Dendritic cell treated with granulocyte-macrophage colony-stimulating factor and Interleukin-4, amounts not matched to agents 40 ng/mL and 50 ng/mL, for 4 days (primary cell): ENCODE measurements around the gene GPX5.

Experiments used
- H3K27ac Mint-ChIP-seq: one replicate; pipeline ENCODE4 v1.8.0; 2022; ENCODE audit warnings: mild to moderate bottlenecking, mixed read lengths
- H3K27me3 Mint-ChIP-seq: one replicate; pipeline ENCODE4 v1.8.0; 2022; ENCODE audit warnings: mild to moderate bottlenecking, mixed read lengths
- H3K36me3 Mint-ChIP-seq: one replicate; pipeline ENCODE4 v1.8.0; 2022; ENCODE audit warnings: low read depth, mixed read lengths
- H3K4me1 Mint-ChIP-seq: one replicate; pipeline ENCODE4 v1.8.0; 2022; ENCODE audit warnings: low read depth, mixed read lengths
- H3K4me3 Mint-ChIP-seq: one replicate; pipeline ENCODE4 v1.8.0; 2022; ENCODE audit warnings: mild to moderate bottlenecking, moderate library complexity, mixed read lengths
- H3K9me3 Mint-ChIP-seq: one replicate; pipeline ENCODE4 v1.8.0; 2022; ENCODE audit warnings: mixed read lengths
- intact Hi-C: fragments of 100-400 bp; cut with micrococcal nuclease; formaldehyde crosslinking; loops from one replicate; pipeline ENCODE4 v1.15.0; 2022

The GPX5 gene, protein sequence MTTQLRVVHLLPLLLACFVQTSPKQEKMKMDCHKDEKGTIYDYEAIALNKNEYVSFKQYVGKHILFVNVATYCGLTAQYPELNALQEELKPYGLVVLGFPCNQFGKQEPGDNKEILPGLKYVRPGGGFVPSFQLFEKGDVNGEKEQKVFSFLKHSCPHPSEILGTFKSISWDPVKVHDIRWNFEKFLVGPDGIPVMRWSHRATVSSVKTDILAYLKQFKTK

DNA sequence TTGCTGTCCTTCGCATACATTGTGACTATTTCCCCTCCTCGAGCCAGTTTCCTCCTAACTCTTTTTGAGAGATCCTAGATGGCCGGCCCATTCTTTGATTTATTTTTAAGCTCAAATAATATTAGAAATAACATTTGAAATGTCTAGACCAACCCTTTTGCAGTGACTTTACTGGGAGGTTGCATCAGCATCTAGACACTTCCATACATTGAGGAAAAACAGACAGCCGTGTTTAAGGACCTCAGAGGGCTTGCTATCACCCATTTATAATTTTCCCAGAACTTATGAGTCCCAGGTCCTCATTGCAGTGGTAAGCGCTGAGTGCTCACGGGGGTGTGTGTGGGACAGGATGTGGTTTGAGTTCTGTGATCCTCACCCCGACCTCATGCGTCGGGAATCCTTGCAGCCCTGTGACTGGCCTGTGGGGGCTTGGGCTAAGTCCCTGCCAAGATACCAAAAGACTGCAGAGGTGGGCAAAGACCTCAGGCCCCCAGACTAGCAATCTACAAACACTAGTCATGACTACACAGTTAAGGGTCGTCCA is at the start of gene GPX5:
Gene GPX5 (plus strand): TSS at position 386 of the 544 bp plus-strand sequence. CDS start 133 bp downstream, at position 519.
- no peaks in the 10 kb centered on the region for H3K36me3 Mint-ChIP-seq
- no peak within 1 kb of the TSS for H3K27ac Mint-ChIP-seq
- no peaks in the 10 kb centered on the region for H3K9me3 Mint-ChIP-seq
- no peak within 1 kb of the TSS for H3K4me3 Mint-ChIP-seq
- peaks cover 17% of the 10 kb centered on the region for H3K27me3 Mint-ChIP-seq
- H3K4me1 Mint-ChIP-seq, result no peaks in the 10 kb centered on the region
- intact Hi-C loops, result no loop called here

DNA sequence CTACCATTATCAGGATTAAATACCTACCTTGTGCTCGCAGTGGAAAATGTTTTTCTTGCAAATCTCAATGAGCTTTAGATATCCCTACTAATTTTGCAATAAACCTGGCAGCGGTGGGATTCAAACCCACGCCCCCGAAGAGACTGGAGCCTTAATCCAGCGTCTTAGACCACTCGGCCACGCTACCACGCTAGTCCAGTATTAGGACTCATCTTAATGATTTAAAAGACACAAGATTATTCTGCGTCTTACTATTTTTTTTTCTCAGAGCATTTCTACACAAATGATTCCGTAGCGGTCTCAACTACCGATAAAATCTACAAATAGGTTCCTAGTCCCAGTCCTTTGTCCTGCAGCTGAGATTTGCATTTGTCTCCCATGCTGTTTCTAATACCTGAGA is 47.2 kb upstream of the GPX5 start:
- H3K27me3 Mint-ChIP-seq, result peaks cover 48% of the 10 kb centered on the region
- H3K4me3 Mint-ChIP-seq, result no peak overlapping the region

DNA sequence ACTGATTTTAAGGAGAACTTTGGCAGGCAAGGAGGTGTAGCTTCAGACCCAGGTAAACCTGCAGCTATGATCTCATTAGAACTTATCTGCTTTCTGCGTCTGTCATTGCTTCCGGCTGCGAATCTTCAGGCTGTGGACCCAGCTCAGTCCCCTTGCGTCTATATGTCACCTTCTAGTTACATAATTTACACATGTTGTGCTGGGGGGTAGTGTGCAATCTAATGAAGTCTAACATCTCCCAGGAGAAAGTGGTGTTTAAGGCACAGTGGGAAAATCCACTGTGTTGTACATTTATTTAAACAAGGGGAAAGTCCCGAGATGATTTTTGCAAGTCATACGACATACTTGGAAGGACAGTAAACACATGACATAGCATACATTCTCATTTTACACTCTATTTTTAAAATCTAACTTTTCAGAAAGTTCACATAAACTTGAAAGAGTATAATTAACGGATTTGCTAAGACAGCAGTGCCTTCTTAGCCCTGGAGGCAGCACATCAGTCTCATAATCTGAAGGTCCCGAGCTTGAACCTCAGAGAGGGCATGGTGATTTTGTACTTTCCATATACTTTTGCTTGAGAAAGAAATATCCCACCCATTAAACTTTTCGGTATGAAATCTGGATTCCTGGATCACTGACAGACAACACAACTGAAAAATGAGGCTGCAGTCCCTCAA is 45.3 kb upstream of the GPX5 start:
- H3K4me3 Mint-ChIP-seq, result no peak overlapping the region
- H3K36me3 Mint-ChIP-seq, result no peaks in the 10 kb centered on the region
- H3K27me3 Mint-ChIP-seq, result peaks cover 44% of the 10 kb centered on the region
- H3K27ac Mint-ChIP-seq, result no peak overlapping the region
- H3K4me1 Mint-ChIP-seq, result no peaks in the 10 kb centered on the region
- peaks cover 5% of the 10 kb centered on the region for H3K9me3 Mint-ChIP-seq
- intact Hi-C loops, result no loop called here

More for the DNA sequence above, 47.2 kb upstream of the GPX5 start:
- Mint-ChIP-seq H3K36me3 (no peaks in the 10 kb centered on the region), H3K4me1 (no peaks in the 10 kb centered on the region), H3K9me3 (no peaks in the 10 kb centered on the region), H3K27ac (no peak overlapping the region)
- intact Hi-C loops, result no loop called here

DNA sequence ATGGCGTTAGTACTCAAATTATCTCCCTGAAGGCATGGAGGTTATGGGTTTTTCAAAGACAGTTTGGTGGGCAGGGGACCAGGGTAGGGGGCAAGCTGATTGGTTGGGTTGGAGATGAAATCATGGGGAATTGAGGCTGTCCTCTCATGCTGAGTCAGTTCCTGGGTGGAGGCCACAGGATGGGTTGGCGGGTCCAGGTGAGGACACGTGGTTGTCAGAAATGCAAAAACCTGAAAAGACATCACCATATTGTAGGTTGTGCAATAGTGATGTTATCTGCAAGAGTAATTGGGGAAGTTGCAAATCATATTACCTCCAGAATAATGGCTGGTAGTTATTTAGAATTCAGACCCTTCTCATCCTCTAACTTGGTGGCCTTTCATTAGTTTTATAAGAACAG is 40.2 kb upstream of the GPX5 start:
- H3K9me3 Mint-ChIP-seq, result peaks cover 9% of the 10 kb centered on the region
- H3K4me1 Mint-ChIP-seq, result peaks cover 10% of the 10 kb centered on the region
- H3K27me3 Mint-ChIP-seq, result peaks cover 46% of the 10 kb centered on the region
- H3K36me3 Mint-ChIP-seq, result no peaks in the 10 kb centered on the region
- intact Hi-C loops, result no loop called here
- H3K27ac Mint-ChIP-seq, result no peak overlapping the region
- H3K4me3 Mint-ChIP-seq, result no peak overlapping the region

DNA sequence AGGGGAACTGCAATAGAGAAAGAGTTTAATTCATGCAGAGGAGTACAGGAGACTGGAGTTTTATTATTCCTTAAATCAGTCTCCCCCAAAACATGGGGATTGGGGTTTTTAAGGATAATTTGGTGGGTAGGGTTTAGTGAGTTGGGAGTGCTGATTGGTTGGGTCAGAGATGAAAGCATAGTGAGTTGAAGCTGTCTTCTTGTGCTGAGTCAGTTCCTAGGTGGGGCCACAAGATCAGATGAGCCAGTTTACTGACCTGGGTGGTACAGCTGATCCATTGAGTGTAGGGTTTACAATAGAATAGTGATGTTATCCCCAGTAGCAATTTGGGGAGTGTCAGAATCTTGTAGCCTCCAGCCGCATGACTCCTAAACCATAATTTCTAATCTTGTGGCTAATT is 39.1 kb upstream of the GPX5 start:
- intact Hi-C loops, result no loop called here
- Mint-ChIP-seq H3K4me1 (peaks cover 10% of the 10 kb centered on the region), H3K27me3 (peaks cover 52% of the 10 kb centered on the region), H3K9me3 (peaks cover 9% of the 10 kb centered on the region), H3K27ac (no peak overlapping the region), H3K36me3 (no peaks in the 10 kb centered on the region), H3K4me3 (no peak overlapping the region)

DNA sequence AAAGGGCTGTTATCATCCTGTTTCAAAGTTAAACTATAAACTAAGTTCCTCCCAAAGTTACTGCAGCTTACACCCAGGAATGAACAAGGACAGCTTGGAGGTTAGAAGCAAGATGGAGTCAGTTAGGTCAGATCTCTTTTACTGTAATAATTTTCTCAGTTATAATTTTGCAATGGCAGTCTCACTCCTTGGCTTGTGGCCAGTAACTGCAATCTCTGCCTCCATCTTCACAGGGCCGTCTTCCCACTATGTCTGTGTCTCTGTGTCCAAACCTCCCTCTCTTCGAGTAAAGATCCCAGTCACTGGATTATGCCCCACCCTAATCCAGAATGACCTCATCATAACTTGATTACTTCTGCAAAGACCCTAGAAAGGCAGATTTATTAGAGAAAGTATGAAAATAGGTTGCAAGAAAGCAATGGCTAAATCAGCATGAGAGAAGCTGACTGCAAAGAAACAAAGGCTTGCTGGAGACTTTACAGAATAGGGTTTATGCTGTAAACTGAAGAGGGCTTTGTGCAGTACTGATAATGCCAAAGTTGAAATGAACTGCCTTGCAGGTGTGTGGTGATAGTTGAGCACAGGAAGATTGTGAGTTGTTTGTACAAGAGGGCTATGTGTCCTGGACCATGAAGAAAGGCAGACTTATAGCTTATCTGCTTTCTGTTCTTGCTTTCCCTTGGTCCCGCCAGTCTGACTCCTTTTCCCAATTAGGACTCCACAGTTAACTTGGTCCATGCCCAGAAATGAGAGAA is 38.5 kb upstream of the GPX5 start:
- intact Hi-C loops, result no loop called here
- Mint-ChIP-seq H3K27me3 (peaks cover 54% of the 10 kb centered on the region), H3K9me3 (peaks cover 9% of the 10 kb centered on the region), H3K36me3 (no peaks in the 10 kb centered on the region), H3K27ac (no peak overlapping the region), H3K4me1 (peaks cover 10% of the 10 kb centered on the region), H3K4me3 (no peak overlapping the region)

DNA sequence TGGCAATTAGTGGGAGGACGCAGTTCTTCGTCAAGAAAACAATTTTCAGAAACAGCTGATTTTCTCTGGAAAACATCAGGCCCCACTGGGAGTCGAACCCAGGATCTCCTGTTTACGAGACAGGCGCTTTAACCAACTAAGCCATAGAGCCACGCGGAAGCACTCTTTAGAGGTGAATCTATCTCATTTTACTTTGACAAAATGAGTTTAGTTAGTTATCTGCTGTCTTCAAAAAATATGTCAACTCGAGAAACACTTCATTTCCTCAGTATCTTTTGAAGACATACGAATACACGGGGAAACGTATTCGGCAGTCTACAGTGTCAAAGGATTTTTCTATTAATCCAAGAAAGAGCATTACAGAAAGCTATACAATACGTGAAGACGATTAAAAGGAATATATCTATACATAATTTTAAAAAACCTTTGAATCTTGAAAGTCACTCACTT is 36.7 kb upstream of the GPX5 start:
- Mint-ChIP-seq H3K36me3 (no peaks in the 10 kb centered on the region), H3K27me3 (peaks cover 64% of the 10 kb centered on the region), H3K4me1 (peaks cover 10% of the 10 kb centered on the region), H3K27ac (no peak overlapping the region), H3K4me3 (no peak overlapping the region), H3K9me3 (peaks cover 9% of the 10 kb centered on the region)
- intact Hi-C loops, result no loop called here

DNA sequence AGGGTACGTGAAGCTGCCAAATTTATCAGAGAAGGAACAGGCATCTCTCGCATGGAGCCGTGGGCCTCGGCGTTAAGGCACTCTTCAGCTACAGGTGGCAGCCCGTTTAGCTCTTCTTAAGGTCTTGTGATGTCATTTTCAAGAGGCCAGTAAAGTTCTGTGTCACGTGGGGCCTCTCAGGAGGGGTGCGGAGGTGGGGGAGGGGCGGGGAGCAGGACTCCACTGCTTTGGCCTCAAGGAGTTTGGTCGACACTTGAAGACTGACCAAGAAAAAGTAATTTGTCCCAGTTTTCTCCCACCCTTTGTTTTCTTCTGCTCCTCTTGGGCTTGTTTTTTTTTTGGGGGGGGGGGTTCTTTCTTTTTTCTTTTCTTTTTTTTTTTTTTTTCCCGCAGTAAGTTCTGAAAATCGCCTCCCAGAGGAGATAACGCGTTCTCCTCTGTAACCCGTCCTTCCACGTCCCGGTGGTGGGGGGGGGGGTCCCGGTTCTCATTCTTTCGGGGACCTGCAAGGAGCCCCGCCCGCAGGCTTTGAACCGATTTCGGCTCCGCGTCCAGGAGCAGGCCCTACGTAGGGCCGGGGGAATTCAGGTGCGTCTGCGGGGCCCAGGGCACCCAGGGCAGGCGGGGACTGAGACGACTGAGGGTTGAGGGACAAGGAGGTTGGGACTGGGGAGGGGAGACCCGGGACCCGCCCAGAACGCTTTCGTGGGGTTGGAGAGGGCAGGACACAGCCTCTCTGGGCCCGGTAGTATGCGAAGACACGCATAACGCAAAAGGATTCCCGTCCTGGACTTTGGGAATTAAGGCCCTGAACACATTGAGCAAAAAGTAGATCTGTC is 36.1 kb upstream of the GPX5 start:
- H3K27me3 Mint-ChIP-seq, result peaks cover 64% of the 10 kb centered on the region

DNA sequence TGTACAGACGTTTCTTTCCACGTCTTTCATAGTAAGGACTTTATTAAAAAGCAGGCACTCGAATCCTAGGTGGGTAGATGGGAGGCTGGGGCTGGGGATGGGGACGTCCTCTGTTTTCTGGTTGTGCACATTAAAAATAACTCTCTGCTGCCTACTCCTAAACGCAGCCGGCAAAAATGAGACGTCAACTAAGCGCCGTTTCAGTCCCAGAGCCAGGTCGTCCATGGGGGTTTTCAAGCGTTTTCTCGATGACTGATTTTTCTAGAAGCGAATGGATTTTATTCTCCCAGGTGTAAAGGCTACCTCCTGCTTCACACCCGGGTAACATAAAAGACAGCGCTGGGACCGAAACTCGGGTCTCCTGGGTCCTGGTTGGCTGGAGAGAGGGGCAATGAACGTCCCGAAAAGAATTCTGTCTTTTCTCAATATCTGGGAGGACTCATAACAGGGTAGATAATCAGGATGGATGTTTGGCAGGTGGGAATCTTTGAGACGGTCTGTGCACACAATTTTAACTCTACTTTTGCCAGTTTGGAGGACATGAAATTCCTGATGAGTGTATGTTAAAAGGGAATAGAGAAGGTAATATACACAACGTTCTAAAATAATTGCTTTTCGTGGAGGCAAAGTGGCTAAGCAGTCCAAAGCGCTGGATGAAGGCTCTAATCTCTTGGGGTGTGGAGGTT is 35.3 kb upstream of the GPX5 start:
- Mint-ChIP-seq H3K4me3 (no peak overlapping the region), H3K4me1 (peaks cover 10% of the 10 kb centered on the region), H3K27me3 (peaks cover 65% of the 10 kb centered on the region), H3K9me3 (peaks cover 5% of the 10 kb centered on the region), H3K27ac (no peak overlapping the region), H3K36me3 (no peaks in the 10 kb centered on the region)
- intact Hi-C loops, result no loop called here

More for the DNA sequence above, 36.1 kb upstream of the GPX5 start:
- Mint-ChIP-seq H3K27ac (no peak overlapping the region), H3K9me3 (peaks cover 9% of the 10 kb centered on the region), H3K4me3 (peak overlapping the region; percentile 4), H3K36me3 (no peaks in the 10 kb centered on the region), H3K4me1 (peaks cover 10% of the 10 kb centered on the region)
- intact Hi-C loops, result no loop called here

DNA sequence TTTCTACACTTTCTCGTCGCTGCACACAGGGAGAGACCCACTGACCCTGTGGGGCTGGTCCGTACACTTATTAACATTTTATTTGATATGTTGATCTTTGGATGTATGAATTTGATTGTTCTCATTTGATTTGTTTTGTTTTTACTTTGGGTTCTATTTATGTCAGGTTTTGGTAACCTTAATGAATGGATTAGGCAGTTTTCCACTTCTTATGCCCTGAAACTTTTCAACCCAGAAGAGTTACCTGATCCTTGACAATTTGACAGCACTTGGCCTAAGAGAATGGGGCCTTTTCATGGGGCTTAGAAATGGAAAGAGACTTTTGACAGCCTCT is 33.7 kb upstream of the GPX5 start:
- Mint-ChIP-seq H3K4me3 (no peak overlapping the region), H3K36me3 (no peaks in the 10 kb centered on the region), H3K27me3 (peaks cover 60% of the 10 kb centered on the region), H3K9me3 (no peaks in the 10 kb centered on the region), H3K4me1 (peaks cover 10% of the 10 kb centered on the region), H3K27ac (no peak overlapping the region)
- intact Hi-C loops, result no loop called here

DNA sequence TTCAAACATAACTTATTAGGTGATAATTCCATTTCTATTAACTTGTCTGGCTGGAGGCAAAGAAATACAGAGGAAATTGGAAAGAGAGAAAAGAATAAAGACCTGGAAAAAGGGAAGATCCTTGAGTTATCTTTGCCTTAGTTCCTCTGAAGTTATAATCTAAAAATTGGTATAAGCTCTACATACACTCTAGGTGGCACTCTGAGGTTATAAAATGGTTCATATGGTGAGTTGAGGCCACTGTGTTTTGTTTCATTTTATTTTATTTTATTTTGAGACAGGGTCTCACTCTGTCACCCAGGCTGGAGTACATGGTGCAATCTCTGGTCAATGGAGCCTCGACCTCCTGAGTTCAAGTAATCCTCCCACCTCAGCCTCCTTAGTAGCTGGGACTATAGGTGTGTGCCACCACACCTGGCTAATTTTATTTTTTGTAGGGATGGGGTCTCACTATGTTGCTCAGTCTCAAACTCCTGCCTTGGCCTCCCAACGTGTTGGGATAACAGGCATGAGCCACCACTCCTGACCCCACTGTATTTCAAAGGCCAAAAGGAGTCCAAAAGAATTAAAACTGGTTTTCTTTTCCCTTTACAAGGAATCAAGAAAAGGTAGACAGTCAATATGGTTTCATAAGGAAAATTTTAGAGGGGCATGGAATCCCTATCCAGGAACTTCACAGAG is 29.4 kb upstream of the GPX5 start:
- Mint-ChIP-seq H3K4me1 (no peaks in the 10 kb centered on the region), H3K27me3 (peaks cover 22% of the 10 kb centered on the region), H3K36me3 (no peaks in the 10 kb centered on the region), H3K4me3 (no peak overlapping the region), H3K27ac (no peak overlapping the region), H3K9me3 (no peaks in the 10 kb centered on the region)
- intact Hi-C loops, result no loop called here

DNA sequence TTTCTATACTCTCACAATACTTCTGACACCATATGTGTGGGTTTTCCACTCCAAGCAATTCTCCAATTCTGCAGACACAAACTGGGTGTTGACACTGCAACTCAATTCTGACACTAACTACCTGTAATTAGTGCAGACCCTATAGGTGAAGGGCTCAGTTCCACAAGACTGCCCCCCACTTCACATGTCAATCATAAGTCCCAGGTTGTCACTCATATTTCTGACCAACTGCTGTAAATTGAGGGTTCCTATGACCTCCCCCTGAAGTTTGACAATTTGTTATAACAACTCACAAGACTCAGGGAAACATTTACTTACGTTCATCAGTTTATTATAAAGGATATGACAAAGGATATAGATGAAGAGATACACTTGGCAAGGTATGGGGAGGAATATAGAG is 28.4 kb upstream of the GPX5 start:
- Mint-ChIP-seq H3K4me1 (no peaks in the 10 kb centered on the region), H3K36me3 (no peaks in the 10 kb centered on the region), H3K27ac (no peak overlapping the region), H3K4me3 (no peak overlapping the region), H3K9me3 (no peaks in the 10 kb centered on the region), H3K27me3 (peaks cover 12% of the 10 kb centered on the region)
- intact Hi-C loops, result no loop called here

DNA sequence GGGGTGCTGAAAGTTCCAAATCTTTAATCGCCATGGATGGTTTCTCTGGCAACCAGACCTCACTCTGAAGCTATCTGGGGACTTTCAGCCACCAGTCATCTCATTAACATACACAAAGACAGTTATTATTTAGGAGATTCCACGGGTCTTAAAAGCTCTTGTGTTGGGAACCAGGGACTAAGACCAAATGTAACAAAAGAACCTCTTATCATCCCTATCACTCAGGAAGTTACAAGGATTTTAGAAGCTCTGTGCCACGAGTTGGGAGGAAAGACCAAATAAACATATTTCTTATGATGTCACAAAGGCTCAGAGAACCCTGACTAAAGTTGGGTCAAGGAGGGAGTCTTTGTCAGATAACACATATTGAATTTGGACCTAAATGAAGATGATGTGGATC is 27.8 kb upstream of the GPX5 start:
- intact Hi-C loops, result no loop called here
- no peak overlapping the region for H3K27ac Mint-ChIP-seq
- no peaks in the 10 kb centered on the region for H3K9me3 Mint-ChIP-seq

More for the DNA sequence above, 27.8 kb upstream of the GPX5 start:
- H3K4me1 Mint-ChIP-seq, result no peaks in the 10 kb centered on the region
- no peak overlapping the region for H3K4me3 Mint-ChIP-seq
- H3K36me3 Mint-ChIP-seq, result no peaks in the 10 kb centered on the region
- H3K27me3 Mint-ChIP-seq, result peaks cover 7% of the 10 kb centered on the region
